ENCODE results near the gene HLA-DQA2.
"Not testable (repeated sequence)": the region's sequence is repeated elsewhere in the genome, so short reads cannot be mapped to it uniquely, and the experiment has no call there.

The HLA-DQA2 gene

DNA sequence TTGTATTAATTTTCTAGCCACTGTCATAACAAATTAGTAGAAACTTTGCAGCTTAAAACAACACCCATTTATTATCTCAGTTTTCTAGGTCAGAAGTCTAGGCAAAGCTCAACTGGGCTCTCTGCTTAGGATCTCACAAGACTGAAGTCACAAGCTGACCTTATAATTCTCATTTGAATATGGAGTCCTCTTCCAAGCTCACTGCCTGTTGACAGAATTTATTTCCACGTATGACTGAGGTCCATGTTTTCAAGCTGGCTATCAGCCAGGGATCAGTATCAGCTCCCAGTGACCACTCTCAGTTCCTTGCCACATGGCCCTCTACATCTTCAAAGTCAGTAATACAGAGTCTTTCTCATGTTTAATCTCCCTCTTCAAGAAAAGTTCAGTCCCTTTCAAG, 33.9 kb downstream of the HLA-DQA2 start:
- DNase-seq (ENCODE audit: low read depth in 3 of 3, low spot score in 1 of 3), result no peak

DNA sequence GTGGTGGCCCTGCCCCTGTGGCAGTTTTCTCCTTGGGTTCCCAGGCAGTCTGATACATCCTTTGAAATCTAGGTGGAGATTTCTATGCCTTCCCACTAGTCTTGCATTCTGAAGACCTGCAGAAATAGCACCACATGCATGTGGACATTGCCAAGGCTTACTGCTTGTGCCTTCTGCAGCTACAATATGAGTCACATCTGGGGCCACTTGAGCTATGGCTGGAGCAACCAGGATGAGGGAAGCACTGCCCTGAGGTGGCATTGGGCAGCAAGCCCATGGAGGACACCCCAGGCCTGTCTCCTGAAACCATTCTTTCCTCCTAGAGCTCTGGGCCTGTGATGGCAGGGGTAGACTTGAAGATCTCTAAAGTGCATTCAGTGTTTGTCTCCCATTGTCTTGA, 37.8 kb downstream of the HLA-DQA2 start:
- DNase-seq (ENCODE audit: low read depth in 3 of 3, low spot score in 1 of 3), result no peak

DNA sequence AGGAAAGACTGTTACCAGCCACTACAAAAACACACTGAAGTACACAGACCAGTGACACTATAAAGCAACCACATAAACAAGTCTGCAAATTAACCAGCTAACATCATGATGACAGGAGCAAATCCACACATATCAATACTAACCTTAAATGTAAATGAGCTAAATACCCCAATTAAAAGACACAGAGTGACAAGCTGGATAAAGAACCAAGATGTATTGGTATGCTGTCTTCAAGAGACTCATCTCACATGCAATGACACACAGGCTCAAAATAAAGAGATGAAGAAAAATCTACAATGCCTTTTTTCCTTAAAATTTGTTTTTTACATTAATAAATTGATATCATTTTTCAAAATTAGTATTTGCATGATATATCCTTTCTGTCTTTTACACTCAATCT, 41.7 kb downstream of the HLA-DQA2 start:
- not testable (repeated sequence) for DNase-seq (ENCODE audit: low read depth in 3 of 3, low spot score in 1 of 3)

DNA sequence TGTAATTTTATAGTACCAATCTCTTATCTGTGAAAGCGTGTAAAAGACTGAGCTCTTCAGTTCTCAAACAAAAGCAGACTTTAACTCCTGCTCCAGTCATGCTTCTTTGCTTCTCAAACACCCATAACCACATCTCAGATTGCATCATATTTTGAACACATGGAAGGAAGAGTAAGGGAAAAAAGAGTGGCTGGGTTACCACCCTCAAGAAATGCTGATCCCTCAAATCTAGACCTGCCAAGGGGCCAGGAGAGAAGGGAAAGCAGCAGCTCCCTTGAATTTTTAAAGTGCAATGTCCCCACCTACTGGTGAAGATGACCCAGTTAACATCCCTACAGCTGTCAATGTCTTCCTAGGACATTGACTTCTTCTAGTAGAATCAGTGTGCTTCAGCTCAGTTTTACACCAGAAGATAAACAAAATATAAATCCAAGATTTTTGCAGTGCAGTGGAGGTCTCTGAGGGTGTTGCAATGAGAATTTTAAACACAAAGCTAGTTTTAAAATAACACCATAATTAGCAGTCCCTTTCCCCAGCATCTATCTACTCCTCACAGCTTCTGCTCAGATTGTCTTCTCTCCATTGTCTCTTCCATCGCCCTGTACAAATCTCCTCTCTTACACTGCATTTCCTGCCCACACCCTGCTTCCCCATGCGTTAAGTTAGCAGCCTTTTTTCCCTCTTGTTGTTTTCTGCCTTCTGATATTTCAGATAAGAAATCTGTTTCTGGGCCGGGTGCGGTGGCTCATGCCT, 44.8 kb downstream of the HLA-DQA2 start:
- DNase-seq (ENCODE audit: low read depth in 3 of 3, low spot score in 1 of 3), result no peak

DNA sequence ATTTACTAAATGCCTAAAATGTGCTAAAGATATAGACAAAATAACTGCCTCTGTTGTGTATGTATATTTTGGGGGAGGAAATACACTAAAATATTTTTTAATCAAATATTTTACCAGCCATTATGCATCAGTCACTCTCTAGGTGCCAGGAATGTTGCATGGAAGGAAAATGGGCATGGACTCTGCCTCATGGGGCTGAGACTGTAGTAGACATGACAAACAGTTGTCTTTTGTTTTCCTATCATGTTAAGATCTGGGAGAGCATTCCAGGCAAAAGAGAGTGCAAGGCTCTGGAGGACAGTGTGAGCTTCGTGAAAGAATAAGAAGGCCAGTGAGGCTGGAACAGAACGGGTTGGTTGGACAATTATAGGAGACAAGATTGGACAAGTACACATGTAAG, 49.1 kb downstream of the HLA-DQA2 start:
- DNase-seq (ENCODE audit: low read depth in 3 of 3, low spot score in 1 of 3), result no peak

DNA sequence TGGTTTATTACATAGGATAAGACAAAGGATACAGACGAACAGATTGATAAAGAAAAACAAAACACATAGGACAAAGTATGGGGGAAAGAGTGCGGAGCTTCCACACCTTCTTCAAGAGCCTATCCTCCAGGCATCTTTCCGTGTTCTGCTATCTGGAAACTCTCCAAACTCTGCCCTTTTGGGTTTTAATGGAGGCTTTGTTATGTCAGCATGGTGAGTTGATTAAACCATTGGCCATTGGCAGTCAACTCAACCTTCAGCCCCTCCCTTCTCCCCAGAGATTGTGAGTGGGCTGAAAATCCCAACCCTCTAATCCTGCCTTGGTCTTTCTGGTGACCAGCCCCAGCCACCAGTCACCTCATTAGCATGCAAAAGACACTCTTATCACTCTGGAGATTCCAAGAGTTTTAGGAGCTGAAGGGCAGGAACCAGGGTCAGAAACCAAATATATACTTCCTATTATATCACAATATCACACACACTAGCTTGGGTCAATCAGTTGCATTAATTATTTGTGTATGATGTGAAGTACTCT, 51.8 kb downstream of the HLA-DQA2 start:
- no peak for DNase-seq (ENCODE audit: low read depth in 3 of 3, low spot score in 1 of 3)

DNA sequence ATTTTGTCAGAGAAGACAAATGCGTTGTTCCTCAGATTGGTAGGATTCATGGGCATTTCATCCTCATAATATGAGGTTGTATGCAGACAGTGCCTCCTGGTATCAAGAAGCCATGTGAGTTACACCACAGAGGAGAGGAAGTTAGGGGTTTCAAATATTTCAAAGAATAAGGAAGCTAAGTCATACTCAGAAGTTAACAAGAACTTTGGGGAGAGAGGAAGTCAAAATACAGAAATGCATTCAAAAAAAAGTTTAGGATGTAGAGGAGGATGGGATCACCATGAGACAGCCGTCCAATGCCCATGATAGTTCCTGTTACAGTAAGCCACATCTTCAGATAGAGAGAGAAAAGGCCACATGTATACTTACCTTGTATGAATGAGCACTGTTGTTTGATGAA, 53.3 kb downstream of the HLA-DQA2 start:
- no peak for DNase-seq (ENCODE audit: low read depth in 3 of 3, low spot score in 1 of 3)
